Measurements from ENCODE around the gene DISP2.

DNA sequence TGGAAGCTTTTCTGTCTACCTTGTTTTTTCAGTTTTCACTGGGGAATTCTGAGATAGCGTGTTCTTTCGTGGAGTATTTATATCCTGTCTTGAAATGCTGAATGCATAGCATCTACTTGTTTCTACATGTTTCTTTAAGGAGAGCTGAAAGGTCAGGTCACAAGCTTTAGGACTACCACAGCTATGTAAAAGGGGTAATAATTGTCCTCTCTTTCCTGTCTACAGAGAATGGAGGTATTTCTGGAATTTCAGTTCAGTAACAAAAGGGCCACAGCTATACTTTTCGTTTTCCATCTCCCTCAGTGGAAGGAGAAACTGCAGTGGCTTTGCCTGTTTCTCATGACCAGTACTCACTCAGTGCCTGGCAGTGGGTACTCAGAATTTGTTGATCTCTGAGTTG, 29.8 kb upstream of the DISP2 start:
- TF ChIP-seq, protein P1, sequence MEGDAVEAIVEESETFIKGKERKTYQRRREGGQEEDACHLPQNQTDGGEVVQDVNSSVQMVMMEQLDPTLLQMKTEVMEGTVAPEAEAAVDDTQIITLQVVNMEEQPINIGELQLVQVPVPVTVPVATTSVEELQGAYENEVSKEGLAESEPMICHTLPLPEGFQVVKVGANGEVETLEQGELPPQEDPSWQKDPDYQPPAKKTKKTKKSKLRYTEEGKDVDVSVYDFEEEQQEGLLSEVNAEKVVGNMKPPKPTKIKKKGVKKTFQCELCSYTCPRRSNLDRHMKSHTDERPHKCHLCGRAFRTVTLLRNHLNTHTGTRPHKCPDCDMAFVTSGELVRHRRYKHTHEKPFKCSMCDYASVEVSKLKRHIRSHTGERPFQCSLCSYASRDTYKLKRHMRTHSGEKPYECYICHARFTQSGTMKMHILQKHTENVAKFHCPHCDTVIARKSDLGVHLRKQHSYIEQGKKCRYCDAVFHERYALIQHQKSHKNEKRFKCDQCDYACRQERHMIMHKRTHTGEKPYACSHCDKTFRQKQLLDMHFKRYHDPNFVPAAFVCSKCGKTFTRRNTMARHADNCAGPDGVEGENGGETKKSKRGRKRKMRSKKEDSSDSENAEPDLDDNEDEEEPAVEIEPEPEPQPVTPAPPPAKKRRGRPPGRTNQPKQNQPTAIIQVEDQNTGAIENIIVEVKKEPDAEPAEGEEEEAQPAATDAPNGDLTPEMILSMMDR (conservative IDR thresholded peaks at IDR 0.05; ENCODE audit: low read length): no peak
- TF ChIP-seq EZH2phosphoT487 (IDR thresholded peaks at IDR 0.05; ENCODE audit: borderline replicate concordance): no peak
